Measurements from ENCODE around the gene EFCAB6.

The EFCAB6 gene

GRCh38 chr22:43487311-43488030 lies 324.6 kb downstream of the EFCAB6 start:
- H3K36me3 Mint-ChIP-seq (ENCODE audit: low read depth): no peaks in the 10 kb centered on the region
- TF ChIP-seq, protein P1, sequence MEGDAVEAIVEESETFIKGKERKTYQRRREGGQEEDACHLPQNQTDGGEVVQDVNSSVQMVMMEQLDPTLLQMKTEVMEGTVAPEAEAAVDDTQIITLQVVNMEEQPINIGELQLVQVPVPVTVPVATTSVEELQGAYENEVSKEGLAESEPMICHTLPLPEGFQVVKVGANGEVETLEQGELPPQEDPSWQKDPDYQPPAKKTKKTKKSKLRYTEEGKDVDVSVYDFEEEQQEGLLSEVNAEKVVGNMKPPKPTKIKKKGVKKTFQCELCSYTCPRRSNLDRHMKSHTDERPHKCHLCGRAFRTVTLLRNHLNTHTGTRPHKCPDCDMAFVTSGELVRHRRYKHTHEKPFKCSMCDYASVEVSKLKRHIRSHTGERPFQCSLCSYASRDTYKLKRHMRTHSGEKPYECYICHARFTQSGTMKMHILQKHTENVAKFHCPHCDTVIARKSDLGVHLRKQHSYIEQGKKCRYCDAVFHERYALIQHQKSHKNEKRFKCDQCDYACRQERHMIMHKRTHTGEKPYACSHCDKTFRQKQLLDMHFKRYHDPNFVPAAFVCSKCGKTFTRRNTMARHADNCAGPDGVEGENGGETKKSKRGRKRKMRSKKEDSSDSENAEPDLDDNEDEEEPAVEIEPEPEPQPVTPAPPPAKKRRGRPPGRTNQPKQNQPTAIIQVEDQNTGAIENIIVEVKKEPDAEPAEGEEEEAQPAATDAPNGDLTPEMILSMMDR (IDR thresholded peaks at IDR 0.05; ENCODE audit: unreplicated experiment in 3 of 3): no peak
- H3K4me3 Mint-ChIP-seq: no peak overlapping the region
- peaks cover 5% of the 10 kb centered on the region for H3K27me3 Mint-ChIP-seq (ENCODE audit: low read depth)
- no peak overlapping the region for H3K27ac Mint-ChIP-seq
- H3K4me1 Mint-ChIP-seq: no peaks in the 10 kb centered on the region
- H3K9me3 Mint-ChIP-seq: peaks cover 3% of the 10 kb centered on the region

- TF ChIP-seq, protein P1 (IDR thresholded peaks at IDR 0.05; ENCODE audit: unreplicated experiment in 3 of 3): no peak
- H3K36me3 Mint-ChIP-seq (ENCODE audit: low read depth): no peaks in the 10 kb centered on the region
Observed at GRCh38 chr22:43485502-43486089, 326.5 kb downstream of the EFCAB6 start.

DNA sequence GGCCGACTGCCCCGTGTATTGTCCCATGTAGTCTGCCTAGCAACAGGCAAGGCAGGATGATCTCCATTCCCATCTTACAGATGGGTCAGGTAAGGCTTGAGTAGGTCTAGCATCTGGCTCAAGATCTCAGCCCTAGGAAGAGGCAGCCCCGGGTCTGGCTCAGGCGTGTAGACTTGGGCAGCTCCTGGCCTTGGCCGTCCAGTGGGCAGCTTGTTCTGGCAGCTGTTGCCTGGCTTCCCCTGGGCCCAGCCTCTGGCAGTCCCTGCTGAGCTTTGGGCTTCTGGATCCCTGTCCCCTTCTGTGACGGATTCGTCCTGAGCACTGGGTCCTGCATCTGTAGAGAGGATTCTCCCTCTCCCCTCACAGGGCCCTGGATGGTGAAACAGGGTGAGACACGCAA lies 327.9 kb downstream of the EFCAB6 start:
- Mint-ChIP-seq H3K27ac (no peak overlapping the region), H3K4me1 (no peaks in the 10 kb centered on the region), H3K36me3 (ENCODE audit: low read depth) (no peaks in the 10 kb centered on the region), H3K27me3 (ENCODE audit: low read depth) (no peaks in the 10 kb centered on the region), H3K9me3 (no peaks in the 10 kb centered on the region), H3K4me3 (no peak overlapping the region)
- TF ChIP-seq, protein P1 (IDR thresholded peaks at IDR 0.05; ENCODE audit: unreplicated experiment in 3 of 3): no peak

More at GRCh38 chr22:43485502-43486089, 326.5 kb downstream of the EFCAB6 start:
- Mint-ChIP-seq H3K9me3 (no peaks in the 10 kb centered on the region), H3K27me3 (ENCODE audit: low read depth) (no peaks in the 10 kb centered on the region), H3K4me3 (no peak overlapping the region), H3K4me1 (no peaks in the 10 kb centered on the region), H3K27ac (no peak overlapping the region)

DNA sequence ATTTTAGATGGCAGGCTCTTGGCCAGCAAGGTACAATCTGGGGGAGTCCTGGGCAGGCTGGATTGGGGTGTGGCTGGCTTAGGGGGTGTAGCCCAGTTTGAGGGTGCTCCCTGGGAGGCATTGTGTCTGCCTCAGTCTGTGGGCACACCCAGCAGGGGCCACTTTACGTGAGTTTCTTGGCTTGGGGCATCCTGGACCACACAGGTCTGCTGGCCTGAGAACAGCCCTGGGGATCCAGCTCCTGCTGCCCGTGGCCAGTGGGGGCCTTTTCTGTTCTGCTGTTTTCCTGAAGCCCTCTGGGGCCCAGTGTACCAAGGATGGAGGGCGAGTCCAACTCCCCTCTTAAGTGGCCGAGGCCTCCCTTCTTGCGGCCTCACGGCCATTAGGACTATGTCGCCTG lies 328.4 kb downstream of the EFCAB6 start:
- no peaks in the 10 kb centered on the region for H3K9me3 Mint-ChIP-seq
- no peak overlapping the region for H3K27ac Mint-ChIP-seq
- TF ChIP-seq, protein P1 (IDR thresholded peaks at IDR 0.05; ENCODE audit: unreplicated experiment in 3 of 3): no peak
- no peaks in the 10 kb centered on the region for H3K36me3 Mint-ChIP-seq (ENCODE audit: low read depth)
- no peak overlapping the region for H3K4me3 Mint-ChIP-seq
- H3K4me1 Mint-ChIP-seq: no peaks in the 10 kb centered on the region
- H3K27me3 Mint-ChIP-seq (ENCODE audit: low read depth): peaks cover under 1% of the 10 kb centered on the region

GRCh38 chr22:43483266-43483665 lies 328.8 kb downstream of the EFCAB6 start:
- TF ChIP-seq, protein P1 (IDR thresholded peaks at IDR 0.05; ENCODE audit: unreplicated experiment in 3 of 3): no peak
- Mint-ChIP-seq H3K4me1 (no peaks in the 10 kb centered on the region), H3K27ac (no peak overlapping the region)

DNA sequence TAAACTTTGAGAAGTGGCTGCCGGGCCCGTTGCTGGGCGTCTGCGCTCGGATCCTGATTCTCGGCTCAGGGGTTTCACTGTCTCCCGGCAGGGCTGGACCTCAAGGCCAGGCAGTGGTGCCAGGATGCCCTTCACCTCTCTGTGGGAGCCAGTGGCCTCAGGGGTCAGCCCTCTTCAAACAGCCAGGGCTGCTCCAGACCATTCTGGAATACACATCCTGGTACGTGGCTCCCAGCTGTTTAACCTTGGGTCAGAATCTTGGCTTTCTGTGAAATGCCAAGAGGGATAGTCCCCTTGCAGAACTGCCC lies 329.8 kb downstream of the EFCAB6 start:
- Mint-ChIP-seq H3K4me3 (no peak overlapping the region), H3K36me3 (ENCODE audit: low read depth) (no peaks in the 10 kb centered on the region), H3K27ac (no peak overlapping the region), H3K4me1 (no peaks in the 10 kb centered on the region), H3K27me3 (ENCODE audit: low read depth) (peaks cover 6% of the 10 kb centered on the region), H3K9me3 (no peaks in the 10 kb centered on the region)
- TF ChIP-seq, protein P1 (IDR thresholded peaks at IDR 0.05; ENCODE audit: unreplicated experiment in 3 of 3): no peak

More at GRCh38 chr22:43483266-43483665, 328.8 kb downstream of the EFCAB6 start:
- no peak overlapping the region for H3K4me3 Mint-ChIP-seq
- H3K27me3 Mint-ChIP-seq (ENCODE audit: low read depth): peaks cover 4% of the 10 kb centered on the region
- H3K9me3 Mint-ChIP-seq: no peaks in the 10 kb centered on the region
- no peaks in the 10 kb centered on the region for H3K36me3 Mint-ChIP-seq (ENCODE audit: low read depth)
